GM10266 (cell line): ENCODE measurements around the gene RUFY3.

Source experiments
- DNase-seq: peaks from one replicate; pipeline ENCODE4 v3.0.0; 2012; ENCODE audit errors: extremely low spot score
- CTCF ChIP-seq: IDR thresholded peaks from 2 replicates; pipeline ENCODE4 v1.5.1; 2012; ENCODE audit warnings: mild to moderate bottlenecking, low read depth; ENCODE audit not compliant: control insufficient read depth, insufficient read depth; ENCODE audit errors: missing control alignments

The RUFY3 gene

GRCh38 chr4:70793626-70794025 is 71.9 kb downstream of the RUFY3 start:
- no peak for DNase-seq
- no peak for TF ChIP-seq CTCF

GRCh38 chr4:70801265-70801809 is 79.6 kb downstream of the RUFY3 start:
- TF ChIP-seq CTCF: no peak
- DNase-seq: peak; percentile 18

GRCh38 chr4:70802928-70803580 is 81.3 kb downstream of the RUFY3 start:
- no peak for DNase-seq
- TF ChIP-seq CTCF: no peak

GRCh38 chr4:70808151-70808550 is 86.4 kb downstream of the RUFY3 start:
- TF ChIP-seq CTCF: no peak
- DNase-seq: no peak

GRCh38 chr4:70815370-70815769 is 93.6 kb downstream of the RUFY3 start:
- no peak for DNase-seq
- no peak for TF ChIP-seq CTCF

- TF ChIP-seq CTCF: no peak
These were observed 95.1 kb downstream of the RUFY3 start for GRCh38 chr4:70816894-70817293.

GRCh38 chr4:70818173-70818855 is 96.5 kb downstream of the RUFY3 start:
- DNase-seq: peak; percentile 17

More at GRCh38 chr4:70816894-70817293, 95.1 kb downstream of the RUFY3 start:
- DNase-seq: no peak

More at GRCh38 chr4:70818173-70818855, 96.5 kb downstream of the RUFY3 start:
- no peak for TF ChIP-seq CTCF
